ENCODE measurements around the gene SIGLEC7. TPM values are rescaled to one million over a fixed set of nuclear protein-coding genes. Genes with fewer than 3 reads are reported as not detected.

SIGLEC7 gene
- total and polyA plus RNA-seq, 10 of the 15 experiments (the other 5 are each of a cell fraction or from before 2014, with no cell fraction given), result 0.15 TPM; not detected in 9

- Histone ChIP-seq H3K4me1 (ENCODE audit: control insufficient read depth, insufficient read depth, low read length) (no peaks in the 10 kb centered on the region), H3K9ac (ENCODE audit: control insufficient read depth, insufficient read depth, low read length) (peak overlapping the region; percentile 92), H3K27me3 (replicated peaks in 1 of 2; ENCODE audit: control insufficient read depth in 2 of 2, insufficient read depth in 2 of 2, low read length in 1 of 2) (no peaks in the 10 kb centered on the region), H2AFZ (ENCODE audit: control insufficient read depth, low read depth, low read length) (peak overlapping the region; percentile 86), H3K4me2 (ENCODE audit: control insufficient read depth, insufficient read depth) (peak overlapping the region; percentile 93), H3K36me3 (ENCODE audit: control insufficient read depth in 2 of 2, insufficient read depth in 2 of 2, low read length in 1 of 2) (peaks cover 2 to 8% of the 10 kb centered on the region in 2 experiments; a peak in 3 of 4 replicates), H3K9me3 (replicated peaks; ENCODE audit: control insufficient read depth, insufficient read depth, low read length) (no peaks in the 10 kb centered on the region), H3K27ac (ENCODE audit: control insufficient read depth, insufficient read depth) (peak overlapping the region; percentile 66), H3K79me2 (ENCODE audit: control insufficient read depth, insufficient read depth, low read length) (peaks cover 15% of the 10 kb centered on the region), H4K20me1 (ENCODE audit: control insufficient read depth, insufficient read depth) (no peaks in the 10 kb centered on the region), H3K4me3 (peak overlapping the region; percentile 93)
- CTCF ChIA-PET, result interaction anchor here (1.3 to 1.9 kb wide), 2 partner anchors 11 to 750 kb away, joined by 3 to 12 read pairs; no protein-coding TSS in a partner anchor
- SMC1A ChIA-PET (ENCODE audit: uncharacterized antibody, unreplicated experiment), result no interaction called here
- 9% methylated on average over 18 of the region's 18 CpGs for WGBS (ENCODE audit: insufficient coverage, insufficient replicate concordance, low lambda C conversion rate, missing lambda C conversion rate)
- FAIRE-seq (no peak), ATAC-seq (peak; percentile 49), DNase-seq (ENCODE audit: low read depth, low spot score) (no peak)
- no peak for TF ChIP-seq PAX8 (IDR thresholded peaks at IDR 0.05)
- no peak for TF ChIP-seq HDGF (IDR thresholded peaks at IDR 0.05)
- TF ChIP-seq, protein P1, sequence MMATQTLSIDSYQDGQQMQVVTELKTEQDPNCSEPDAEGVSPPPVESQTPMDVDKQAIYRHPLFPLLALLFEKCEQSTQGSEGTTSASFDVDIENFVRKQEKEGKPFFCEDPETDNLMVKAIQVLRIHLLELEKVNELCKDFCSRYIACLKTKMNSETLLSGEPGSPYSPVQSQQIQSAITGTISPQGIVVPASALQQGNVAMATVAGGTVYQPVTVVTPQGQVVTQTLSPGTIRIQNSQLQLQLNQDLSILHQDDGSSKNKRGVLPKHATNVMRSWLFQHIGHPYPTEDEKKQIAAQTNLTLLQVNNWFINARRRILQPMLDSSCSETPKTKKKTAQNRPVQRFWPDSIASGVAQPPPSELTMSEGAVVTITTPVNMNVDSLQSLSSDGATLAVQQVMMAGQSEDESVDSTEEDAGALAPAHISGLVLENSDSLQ (IDR thresholded peaks at IDR 0.05), result peak; percentile 22; the same call in 1 of the 2 replicates
- peak; percentile 59 for TF ChIP-seq PBX3 (IDR thresholded peaks at IDR 0.05; ENCODE audit: insufficient replicate concordance, low read depth, low read length)
- TF ChIP-seq NKRF (conservative IDR thresholded peaks at IDR 0.05), result 0 out of 2 replicates have a peak, but pooled peaks have one; percentile 30
- intact Hi-C loops (cut with micrococcal nuclease; ENCODE audit: unreplicated experiment) (no loop called here), in situ Hi-C loops (cut with MboI) (loop anchor here (10.0 kb wide), 1 partner anchor 1083 kb away; the partner anchor contains the start of genes VRK3 and ZNF473)
- RAD21 ChIA-PET (ENCODE audit: unreplicated experiment), result interaction anchor here (1.3 kb wide), 1 partner anchor 152 kb away, joined by 5 read pairs; no protein-coding TSS in a partner anchor
- POLR2A ChIA-PET, result interaction anchor here (0.6 kb wide), 1 partner anchor 270 kb away, joined by 7 read pairs; no protein-coding TSS in a partner anchor
- BruUV-seq (replicated peaks), result no TSS peak
These were observed 34.6 kb upstream of the SIGLEC7 start for GRCh38 chr19:51107406-51108065.

Measured in GM12878 (cell line).